ENCODE results near the gene PLPP1.

Gene PLPP1

DNA sequence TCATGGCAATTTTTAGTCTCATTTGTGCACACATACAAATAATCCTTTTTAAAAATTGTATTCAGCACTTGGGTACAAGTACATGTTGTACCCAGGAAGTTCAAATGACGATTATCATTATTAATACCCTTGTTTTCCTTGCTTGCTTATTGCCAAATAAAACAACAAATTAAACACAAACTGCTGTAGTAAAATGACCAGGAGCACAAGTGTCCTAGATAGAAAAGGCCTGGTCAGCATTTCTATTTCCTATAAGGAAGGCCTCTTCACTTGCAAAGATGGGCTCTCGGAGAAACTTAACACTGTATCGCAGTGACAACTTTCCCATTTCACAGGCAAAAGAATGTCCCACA, 34.7 kb upstream of the PLPP1 start:
- TF ChIP-seq, protein P1, sequence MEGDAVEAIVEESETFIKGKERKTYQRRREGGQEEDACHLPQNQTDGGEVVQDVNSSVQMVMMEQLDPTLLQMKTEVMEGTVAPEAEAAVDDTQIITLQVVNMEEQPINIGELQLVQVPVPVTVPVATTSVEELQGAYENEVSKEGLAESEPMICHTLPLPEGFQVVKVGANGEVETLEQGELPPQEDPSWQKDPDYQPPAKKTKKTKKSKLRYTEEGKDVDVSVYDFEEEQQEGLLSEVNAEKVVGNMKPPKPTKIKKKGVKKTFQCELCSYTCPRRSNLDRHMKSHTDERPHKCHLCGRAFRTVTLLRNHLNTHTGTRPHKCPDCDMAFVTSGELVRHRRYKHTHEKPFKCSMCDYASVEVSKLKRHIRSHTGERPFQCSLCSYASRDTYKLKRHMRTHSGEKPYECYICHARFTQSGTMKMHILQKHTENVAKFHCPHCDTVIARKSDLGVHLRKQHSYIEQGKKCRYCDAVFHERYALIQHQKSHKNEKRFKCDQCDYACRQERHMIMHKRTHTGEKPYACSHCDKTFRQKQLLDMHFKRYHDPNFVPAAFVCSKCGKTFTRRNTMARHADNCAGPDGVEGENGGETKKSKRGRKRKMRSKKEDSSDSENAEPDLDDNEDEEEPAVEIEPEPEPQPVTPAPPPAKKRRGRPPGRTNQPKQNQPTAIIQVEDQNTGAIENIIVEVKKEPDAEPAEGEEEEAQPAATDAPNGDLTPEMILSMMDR (IDR thresholded peaks at IDR 0.05; ENCODE audit: borderline replicate concordance, control extremely low read depth, extremely low read depth, insufficient read depth, missing control alignments) = no peak
- no peak for DNase-seq (ENCODE audit: low spot score)
- in situ Hi-C loops (cut with MboI; ENCODE audit: low sequenced_read_pairs, unreplicated experiment) = no loop called here

DNA sequence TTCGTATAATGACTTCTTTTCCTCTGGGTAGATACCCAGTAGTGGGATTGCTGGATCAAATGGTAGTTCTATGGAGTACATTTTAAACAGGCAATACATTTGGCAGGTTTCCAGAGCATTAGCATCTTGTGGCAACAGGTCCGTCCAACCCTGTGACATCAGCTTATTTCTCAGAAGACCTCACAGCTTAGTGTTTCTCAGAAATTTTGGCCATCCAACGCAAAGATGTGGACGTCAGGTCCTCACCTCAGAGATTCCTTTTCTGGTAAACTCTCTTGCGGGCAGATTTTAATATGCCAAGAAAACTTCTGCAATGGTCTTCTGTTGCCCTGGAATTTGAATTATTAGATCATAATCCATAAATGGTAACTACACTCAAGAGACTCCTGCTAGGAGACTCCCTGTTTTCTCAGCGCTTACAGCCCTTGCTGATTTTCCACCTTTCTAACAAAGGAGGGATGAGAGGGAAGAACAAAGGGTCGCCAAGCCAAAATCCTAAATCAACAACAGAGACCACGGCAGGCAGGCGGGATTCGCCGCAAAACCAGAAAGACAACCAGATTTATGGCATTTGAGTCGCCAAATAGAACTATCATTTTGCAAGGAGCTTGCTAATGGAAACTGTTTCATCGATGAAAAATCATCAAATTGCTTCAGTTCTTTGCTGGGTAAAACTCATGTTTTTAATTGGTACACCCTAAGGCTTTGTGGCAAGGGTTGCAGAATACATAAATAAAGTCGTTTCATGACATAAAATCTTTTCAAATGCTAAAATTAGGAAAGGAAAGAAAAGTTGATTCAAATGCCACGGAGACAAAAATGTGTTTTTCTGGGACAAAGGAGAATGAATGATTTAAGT, 34.1 kb upstream of the PLPP1 start:
- in situ Hi-C loops (cut with MboI; ENCODE audit: low sequenced_read_pairs, unreplicated experiment) = no loop called here
- DNase-seq (ENCODE audit: low spot score) = no peak
- TF ChIP-seq, protein P1 (IDR thresholded peaks at IDR 0.05; ENCODE audit: borderline replicate concordance, control extremely low read depth, extremely low read depth, insufficient read depth, missing control alignments) = no peak

DNA sequence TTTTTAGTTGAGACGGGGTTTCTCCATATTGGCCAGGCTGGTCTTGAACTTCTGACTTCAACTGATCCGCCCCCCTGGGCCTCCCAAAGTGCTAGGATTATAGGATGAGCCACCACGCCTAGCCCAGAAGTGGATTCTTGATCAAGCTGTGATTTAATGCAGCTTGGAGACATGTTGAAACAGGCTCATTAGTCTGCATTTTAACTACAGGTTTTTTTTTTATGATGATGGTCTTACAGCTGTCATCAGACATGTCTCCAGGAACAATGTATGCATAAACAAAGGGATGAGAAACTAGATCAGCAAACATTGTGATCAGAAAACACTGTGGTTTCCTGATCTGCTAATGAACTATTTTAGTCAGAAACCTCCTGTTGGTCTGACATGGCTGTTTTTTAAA, 30.0 kb upstream of the PLPP1 start:
- TF ChIP-seq, protein P1 (IDR thresholded peaks at IDR 0.05; ENCODE audit: borderline replicate concordance, control extremely low read depth, extremely low read depth, insufficient read depth, missing control alignments) = no peak
- DNase-seq (ENCODE audit: low spot score) = peak; percentile 45
- in situ Hi-C loops (cut with MboI; ENCODE audit: low sequenced_read_pairs, unreplicated experiment) = no loop called here

DNA sequence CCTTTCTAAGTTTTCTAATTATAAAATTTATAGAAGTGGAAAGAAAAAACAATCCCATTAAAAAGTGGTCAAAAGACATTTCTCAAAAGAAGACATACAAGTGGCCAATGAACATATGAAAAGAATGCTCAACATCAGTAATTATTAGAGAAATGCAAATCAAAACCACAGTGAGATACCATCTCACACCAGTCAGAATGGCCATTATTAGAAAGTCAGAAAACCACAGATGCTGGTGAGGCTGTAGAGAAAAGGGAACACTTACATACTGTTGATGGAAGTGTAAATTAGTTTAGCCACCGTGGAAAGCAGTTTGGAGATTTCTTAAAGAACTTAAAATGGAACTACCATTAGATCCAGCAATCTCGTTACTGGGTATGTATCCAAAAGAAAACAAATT, 23.7 kb upstream of the PLPP1 start:
- DNase-seq (ENCODE audit: low spot score) = no peak
- in situ Hi-C loops (cut with MboI; ENCODE audit: low sequenced_read_pairs, unreplicated experiment) = no loop called here

DNA sequence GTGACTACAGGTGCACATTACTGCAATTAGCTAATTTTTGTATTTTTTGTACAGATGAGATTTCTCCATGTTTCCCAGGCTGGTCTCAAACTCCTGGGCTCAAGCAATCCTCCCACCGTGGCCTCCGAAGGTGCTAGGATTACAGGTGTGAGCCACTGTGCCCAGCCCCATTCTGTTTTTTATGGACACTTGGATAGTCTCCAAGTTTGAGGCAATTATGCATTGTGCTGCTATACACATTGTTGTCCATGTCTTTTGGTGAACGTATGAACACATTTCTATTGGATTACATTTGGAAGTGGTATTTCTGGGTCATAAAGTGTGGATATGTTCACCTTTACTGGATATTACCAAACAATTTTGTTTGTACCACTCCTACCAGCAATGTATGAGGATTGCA, 22.4 kb upstream of the PLPP1 start:
- in situ Hi-C loops (cut with MboI; ENCODE audit: low sequenced_read_pairs, unreplicated experiment) = no loop called here
- TF ChIP-seq, protein P1 (IDR thresholded peaks at IDR 0.05; ENCODE audit: borderline replicate concordance, control extremely low read depth, extremely low read depth, insufficient read depth, missing control alignments) = no peak

More for the DNA sequence above, 23.7 kb upstream of the PLPP1 start:
- TF ChIP-seq, protein P1 (IDR thresholded peaks at IDR 0.05; ENCODE audit: borderline replicate concordance, control extremely low read depth, extremely low read depth, insufficient read depth, missing control alignments) = no peak

DNA sequence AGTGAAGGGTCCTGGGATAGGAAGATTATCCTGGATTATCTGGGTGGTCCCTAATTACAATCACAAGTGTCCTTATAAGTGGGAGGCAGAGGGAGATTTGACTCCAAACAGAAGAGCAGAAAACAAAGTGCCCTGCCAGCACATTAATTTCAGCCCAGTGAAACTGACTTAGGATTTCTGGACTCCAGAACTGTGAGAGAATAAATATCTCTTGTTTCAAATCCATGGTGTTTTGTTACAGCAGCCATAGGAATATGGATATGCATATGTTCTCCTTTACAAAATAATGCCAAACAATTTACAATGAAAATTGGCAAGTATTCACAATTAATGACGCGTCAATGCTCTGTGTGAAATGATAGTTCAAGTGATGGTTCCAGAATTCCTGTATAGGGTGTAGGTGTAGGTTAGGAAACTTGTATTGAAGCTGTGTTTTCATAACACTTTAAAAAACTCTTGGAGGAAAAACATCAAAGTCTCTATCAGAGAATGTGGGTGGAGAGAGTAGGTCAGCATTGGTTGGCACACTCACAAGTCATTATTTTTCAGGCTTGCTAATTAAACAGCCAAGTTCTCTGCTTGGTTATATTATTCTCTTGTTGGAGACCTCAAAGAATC, 19.9 kb upstream of the PLPP1 start:
- no peak for DNase-seq (ENCODE audit: low spot score)
- TF ChIP-seq, protein P1 (IDR thresholded peaks at IDR 0.05; ENCODE audit: borderline replicate concordance, control extremely low read depth, extremely low read depth, insufficient read depth, missing control alignments) = no peak
- in situ Hi-C loops (cut with MboI; ENCODE audit: low sequenced_read_pairs, unreplicated experiment) = no loop called here

More for the DNA sequence above, 22.4 kb upstream of the PLPP1 start:
- DNase-seq (ENCODE audit: low spot score) = no peak

Data from GM13976 (cell line).